GM19328 (cell line): Measurements from ENCODE around the gene TRPM3.

ENCODE experiments used
- ATAC-seq: cut with Tn5 transposase; IDR thresholded peaks from one replicate; pipeline ENCODE4 v1.9.1; 2021; ENCODE audit warnings: mild to moderate bottlenecking, moderate library complexity; ENCODE audit not compliant: unreplicated experiment

Gene TRPM3

DNA sequence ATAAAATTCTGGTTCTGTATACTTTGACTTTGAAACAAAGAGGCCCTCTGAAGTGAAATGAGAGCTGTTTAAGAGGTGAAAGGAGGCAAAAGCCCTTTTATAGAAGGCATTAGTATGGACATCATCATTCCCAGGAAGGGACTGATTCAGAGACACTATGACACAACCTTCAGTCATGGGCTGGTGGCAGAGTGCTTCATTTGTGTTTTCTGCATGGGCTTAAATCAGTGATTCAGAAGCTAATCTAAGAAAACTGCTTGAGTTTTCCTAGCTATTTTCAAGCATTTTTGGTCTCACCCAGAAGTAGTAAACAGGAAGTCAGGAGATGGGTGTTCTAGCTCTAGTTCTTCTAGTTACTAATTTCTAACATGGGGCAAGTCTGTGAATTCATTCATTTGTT is 288.9 kb downstream of the TRPM3 start:
- ATAC-seq, result no peak

GRCh38 chr9:70830618-70831017 is 290.8 kb downstream of the TRPM3 start:
- ATAC-seq, result no peak

DNA sequence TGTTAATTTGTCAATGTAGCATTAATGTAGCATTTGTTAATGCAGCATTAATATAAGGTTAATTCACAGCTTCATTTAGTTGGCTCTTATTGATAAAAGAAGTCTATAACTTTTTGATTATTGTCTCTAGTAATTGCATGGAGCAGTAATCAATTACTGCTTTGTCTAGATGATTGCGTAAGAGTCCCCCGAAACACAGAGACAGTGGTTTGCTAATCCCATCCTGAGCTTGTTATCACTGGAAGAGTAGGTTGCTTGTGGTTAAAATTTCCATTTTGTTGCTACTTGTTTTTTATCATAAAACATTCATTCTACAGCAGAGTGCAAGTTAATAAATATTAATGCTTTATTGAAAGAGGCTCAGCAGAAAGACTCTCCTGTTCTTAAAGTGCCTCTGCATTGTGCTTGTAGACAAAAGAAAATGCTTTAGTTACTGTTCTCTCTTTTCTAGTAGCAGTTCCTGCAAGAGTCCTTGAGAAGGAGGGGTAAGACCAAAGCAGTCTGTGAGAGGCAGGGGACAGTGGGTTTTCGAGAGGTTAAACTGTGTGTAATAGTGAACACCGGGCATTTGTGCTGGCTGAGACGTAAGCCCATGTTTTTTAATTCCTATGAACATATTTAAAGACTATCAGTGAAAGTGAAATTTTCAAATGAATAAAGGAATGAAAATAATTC is 291.7 kb downstream of the TRPM3 start:
- no peak for ATAC-seq

- ATAC-seq, result no peak
Measured at GRCh38 chr9:70826562-70826961, 294.9 kb downstream of the TRPM3 start.

- no peak for ATAC-seq
Measured at GRCh38 chr9:70823284-70823683, 298.1 kb downstream of the TRPM3 start.

DNA sequence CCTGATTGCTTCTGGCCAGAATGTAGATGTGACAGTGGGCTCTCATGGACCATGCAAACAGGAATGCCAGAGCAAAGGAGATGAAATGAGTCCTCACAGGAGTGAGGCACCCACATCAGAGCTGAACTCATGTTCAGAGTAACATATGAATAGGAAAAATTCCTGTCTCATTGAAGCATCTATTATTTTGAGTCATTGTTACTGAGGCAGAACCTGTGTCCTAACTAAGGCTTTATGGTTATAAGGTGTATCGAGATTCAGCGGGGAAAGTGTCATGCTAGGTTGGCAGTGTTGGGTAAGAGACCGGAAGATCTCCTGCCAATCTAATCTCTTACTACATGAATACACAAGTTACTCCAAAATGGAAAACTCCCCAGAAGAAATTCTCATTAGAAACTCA is 304.1 kb downstream of the TRPM3 start:
- ATAC-seq, result no peak

DNA sequence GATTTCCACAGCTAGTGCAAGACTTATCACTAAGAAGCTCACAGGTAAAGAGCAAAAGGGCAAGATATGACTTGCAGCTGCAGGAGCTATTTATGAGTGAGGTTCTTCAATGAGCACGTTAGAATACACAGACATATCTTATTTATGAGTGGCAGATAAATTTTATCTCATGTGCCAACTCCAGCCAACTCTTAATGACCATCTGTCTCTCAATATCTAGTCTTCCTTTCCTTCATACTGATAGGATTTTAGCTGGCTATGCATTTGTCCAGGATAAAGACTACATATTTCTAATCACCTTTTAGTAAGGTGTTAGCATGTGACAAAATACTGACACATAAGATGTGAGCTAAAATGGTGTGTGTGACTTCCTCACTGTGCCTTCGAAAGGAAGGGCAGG is 304.5 kb downstream of the TRPM3 start:
- ATAC-seq, result no peak

GRCh38 chr9:70816316-70816715 is 305.1 kb downstream of the TRPM3 start:
- ATAC-seq, result no peak

DNA sequence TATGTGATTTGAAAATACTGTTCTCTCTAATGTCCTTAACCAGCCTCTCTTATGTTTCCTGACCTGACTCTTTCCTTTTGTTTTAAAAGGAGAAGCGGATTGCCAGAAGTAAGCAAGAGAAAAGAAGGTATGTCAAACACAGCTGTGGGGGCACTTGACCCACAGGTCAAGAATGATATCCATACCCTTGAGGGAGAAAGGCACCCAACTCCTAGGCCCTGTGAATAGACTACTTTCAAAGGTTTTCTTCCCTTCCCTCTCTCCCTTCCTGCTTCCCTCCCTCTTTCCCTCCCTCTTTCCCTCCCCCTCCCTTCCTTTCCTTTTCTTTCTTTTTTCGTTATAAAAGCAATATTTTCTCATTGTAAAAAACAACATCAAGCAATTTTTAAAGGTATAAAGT is 306.8 kb downstream of the TRPM3 start:
- no peak for ATAC-seq

- ATAC-seq, result no peak
Measured at GRCh38 chr9:70813141-70813540, 308.3 kb downstream of the TRPM3 start.

DNA sequence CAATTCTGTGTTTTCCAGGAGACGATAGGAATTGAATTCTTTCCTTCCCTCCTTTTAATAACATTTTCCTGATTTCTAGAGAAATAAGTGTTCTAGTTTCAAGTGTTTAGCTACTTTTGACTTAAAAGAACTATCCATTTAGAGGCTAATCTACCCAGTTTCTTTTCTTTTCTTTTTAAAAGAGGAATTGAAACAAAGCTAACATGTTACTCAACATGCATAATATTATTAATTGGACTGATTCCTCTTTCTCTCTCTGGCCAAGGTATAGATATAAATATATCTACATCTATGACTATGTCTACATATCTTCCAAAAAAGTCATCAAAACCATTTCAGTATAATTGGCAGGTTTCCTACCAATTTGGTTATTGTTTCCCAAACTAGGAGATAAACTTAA is 309.8 kb downstream of the TRPM3 start:
- peak; percentile 48 for ATAC-seq

- ATAC-seq, result no peak
Measured at GRCh38 chr9:70806875-70807274, 314.5 kb downstream of the TRPM3 start.

- no peak for ATAC-seq
Measured at GRCh38 chr9:70805949-70806348, 315.5 kb downstream of the TRPM3 start.

GRCh38 chr9:70802758-70803436 is 318.5 kb downstream of the TRPM3 start:
- no peak for ATAC-seq

- no peak for ATAC-seq
Measured at GRCh38 chr9:70802206-70802605, 319.2 kb downstream of the TRPM3 start.

DNA sequence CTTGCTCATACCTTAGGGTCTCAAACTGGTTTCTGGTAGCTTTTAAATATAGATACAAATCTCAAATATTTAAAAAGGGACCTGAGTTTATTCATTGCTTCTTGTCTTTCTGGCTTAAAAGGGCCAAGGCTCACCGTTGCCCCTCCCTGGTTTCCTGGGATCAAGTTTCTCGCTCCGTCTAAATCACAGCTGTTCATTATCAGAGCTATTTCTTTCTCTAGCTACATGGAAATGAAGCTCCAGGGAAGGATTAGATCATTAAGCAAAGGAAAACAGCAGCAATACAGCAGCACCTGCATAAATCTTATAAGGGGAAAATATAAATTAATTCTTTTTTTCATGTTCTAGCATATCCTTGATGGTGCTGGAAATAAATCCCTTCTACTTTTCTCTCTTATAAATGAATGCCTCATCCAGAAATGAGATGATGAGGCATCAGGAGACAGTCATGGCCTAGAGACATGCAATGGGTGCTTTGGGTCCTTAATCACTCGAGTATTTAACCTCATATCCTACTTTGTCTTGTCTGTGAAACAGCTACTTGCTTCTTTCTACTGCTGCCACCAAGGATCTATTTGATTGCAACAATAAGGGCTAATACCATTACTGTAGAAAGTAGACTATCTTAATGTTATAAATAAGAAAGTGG is 320.1 kb downstream of the TRPM3 start:
- ATAC-seq, result no peak

DNA sequence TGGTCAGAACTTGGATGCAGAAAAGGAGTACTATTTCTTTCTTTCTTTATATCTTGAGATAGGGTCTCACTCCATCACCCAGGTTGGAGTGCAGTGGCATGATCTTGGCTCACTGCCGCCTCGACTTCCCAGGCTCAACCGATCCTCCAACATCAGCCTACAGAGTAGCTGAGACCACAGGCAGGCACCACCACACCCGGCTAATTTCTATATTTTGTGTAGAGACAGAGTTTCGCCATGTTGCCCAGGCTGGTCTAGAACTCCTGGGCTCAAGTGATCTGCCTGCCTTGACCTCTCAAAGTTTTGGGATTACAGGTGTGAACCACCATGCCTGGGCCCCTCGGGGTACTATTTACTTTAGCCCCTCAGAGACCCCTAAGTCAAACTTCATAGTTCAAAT is 323.4 kb downstream of the TRPM3 start:
- no peak for ATAC-seq

- ATAC-seq, result no peak
Measured at GRCh38 chr9:70795841-70796240, 325.6 kb downstream of the TRPM3 start.

DNA sequence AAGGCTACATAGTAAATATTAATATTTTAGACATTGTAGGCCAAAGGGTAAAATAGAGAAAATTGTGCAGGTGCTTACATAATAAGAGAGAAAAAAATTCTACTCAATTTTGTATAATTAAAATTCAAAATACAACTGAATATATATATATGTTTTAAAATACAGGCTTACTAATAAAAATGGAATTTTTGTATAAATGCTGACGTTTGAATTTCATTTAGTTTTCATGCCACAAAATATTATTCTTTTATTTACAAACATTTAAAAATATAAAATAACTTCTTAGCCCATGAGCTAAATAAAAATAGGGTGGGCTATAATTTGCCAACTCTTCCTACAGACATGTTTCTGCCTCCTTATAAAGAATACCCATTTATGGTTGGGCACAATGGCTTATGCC is 328.6 kb downstream of the TRPM3 start:
- no peak for ATAC-seq

GRCh38 chr9:70791936-70792335 is 329.5 kb downstream of the TRPM3 start:
- ATAC-seq, result no peak

DNA sequence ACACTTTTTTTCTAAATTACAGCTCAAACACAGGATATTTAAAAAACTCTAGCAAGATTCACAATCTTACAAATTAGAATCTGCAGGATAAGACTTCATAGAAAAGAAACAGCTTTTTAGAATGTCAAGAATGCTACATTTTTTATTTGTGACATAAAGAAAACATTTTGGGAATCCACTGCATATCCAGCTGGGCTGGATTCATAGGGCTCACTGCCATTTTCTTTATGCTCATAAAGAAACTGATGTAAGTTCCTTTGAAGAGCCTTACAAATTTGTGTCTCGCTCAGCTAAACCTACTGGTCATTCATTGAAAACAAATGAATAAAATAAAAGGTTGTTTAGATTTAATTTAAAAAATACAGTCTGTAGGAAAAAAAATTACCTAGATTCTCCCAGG is 332.3 kb downstream of the TRPM3 start:
- ATAC-seq, result no peak

DNA sequence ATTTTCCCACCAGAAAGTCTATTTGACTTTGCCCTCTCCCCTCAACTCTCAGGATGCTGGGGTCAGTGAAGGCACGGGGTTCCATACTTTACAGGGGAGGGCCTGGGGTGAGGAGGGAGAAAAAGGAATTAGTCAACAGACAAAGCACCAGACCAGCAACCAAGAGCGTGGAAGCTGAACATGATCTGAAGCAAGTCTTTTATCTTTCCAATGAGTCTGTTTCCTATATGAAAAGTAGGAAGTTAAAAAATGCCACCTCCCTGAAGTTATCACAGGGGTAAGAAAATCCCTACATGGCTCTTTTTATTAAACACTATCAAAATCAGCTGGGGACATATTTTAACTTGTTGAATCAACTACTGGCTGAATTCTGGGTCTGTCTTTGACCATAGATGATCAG is 337.0 kb downstream of the TRPM3 start:
- no peak for ATAC-seq
